Skeletal muscle tissue (tissue), 4 donors: ENCODE measurements around the gene PROSER1. TPM values are rescaled to one million over a fixed set of nuclear protein-coding genes. Genes with fewer than 3 reads are reported as not detected.
"Not testable (repeated sequence)": the region's sequence is repeated elsewhere in the genome, so short reads cannot be mapped to it uniquely, and the experiment has no call there.

Experiments
- H3K27ac ChIP-seq: one replicate; pipeline ENCODE4 v1.7.0; 2013; ENCODE audit warnings: mild to moderate bottlenecking, low read depth, low read length, inconsistent platforms
- H3K27me3 ChIP-seq, 3 donors: one replicate each; pipeline ENCODE4 v1.7.0; 2013; ENCODE audit warnings: low read length in 3 of 3; ENCODE audit not compliant: control insufficient read depth in 3 of 3, insufficient read depth in 3 of 3
- H3K36me3 ChIP-seq, 3 donors: one replicate each; pipeline ENCODE4 v1.7.0; 2013; ENCODE audit warnings: low read length in 3 of 3; ENCODE audit not compliant: control insufficient read depth in 3 of 3, insufficient read depth in 3 of 3
- H3K4me1 ChIP-seq, 3 donors: one replicate each; pipeline ENCODE4 v1.7.0; 2013; ENCODE audit warnings: low read length in 3 of 3, mild to moderate bottlenecking in 3 of 3; ENCODE audit not compliant: control insufficient read depth in 3 of 3, insufficient read depth in 3 of 3
- H3K4me3 ChIP-seq, 3 donors: one replicate each; pipeline ENCODE4 v1.7.0; 2013; ENCODE audit warnings: low read length in 3 of 3
- H3K9ac ChIP-seq, 3 donors: one replicate each; pipeline ENCODE4 v1.7.0; 2013; ENCODE audit warnings: low read length in 3 of 3, mild to moderate bottlenecking in 3 of 3, moderate library complexity in 2 of 3, low read depth in 1 of 3
- H3K9me3 ChIP-seq, 3 donors: one replicate each; pipeline ENCODE4 v1.7.0; 2013; ENCODE audit warnings: low read length in 3 of 3; ENCODE audit not compliant: control insufficient read depth in 3 of 3
- total RNA-seq: library from RNA; depleted of rRNA; stranded (reverse); fragments of >200 nt; gene quantifications from one replicate; pipeline ENCODE4 v1.2.3, GENCODE V29; 2014
- donor health status: Osteomylitis.

The PROSER1 gene
- total RNA-seq, 1 donor from 2014 or later: 16.2 TPM

DNA sequence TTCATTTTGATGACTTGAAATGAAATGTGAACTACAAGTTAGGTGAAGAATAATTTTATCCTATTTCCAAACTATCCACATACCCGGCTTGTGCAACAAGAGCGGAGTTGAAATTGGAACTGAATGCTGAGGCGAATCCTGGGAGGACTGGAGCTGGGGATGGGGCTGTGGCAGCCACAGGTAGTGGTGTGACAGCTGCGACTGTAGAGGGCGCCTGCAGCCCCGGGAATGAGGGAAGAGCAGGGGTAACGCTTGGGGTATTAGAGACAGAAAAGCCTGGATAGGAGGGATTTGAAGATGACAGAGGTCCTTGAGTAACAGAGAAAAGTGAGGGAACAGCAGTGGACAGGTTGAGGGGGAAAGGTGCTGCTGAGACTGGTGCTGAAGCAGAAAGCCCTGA, 25.3 kb downstream of the PROSER1 start:
- Histone ChIP-seq H3K4me3 (no peak overlapping the region), H3K4me1 (peaks cover 0 to 3% (median 0%) of the 10 kb centered on the region in 3 donors), H3K27ac (no peak overlapping the region), H3K27me3 (no peaks in the 10 kb centered on the region), H3K9me3 (no peaks in the 10 kb centered on the region), H3K9ac (no peak overlapping the region), H3K36me3 (peaks cover 31 to 59% (median 59%) of the 10 kb centered on the region in 3 donors)

GRCh38 chr13:39006371-39007111, 31.3 kb downstream of the PROSER1 start:
- H3K9me3 ChIP-seq, H3K4me3 ChIP-seq, H3K27me3 ChIP-seq, H3K4me1 ChIP-seq, H3K27ac ChIP-seq, H3K9ac ChIP-seq: not testable (repeated sequence)
- H3K36me3 ChIP-seq: peaks cover 9 to 29% (median 20%) of the 10 kb centered on the region in 3 donors

DNA sequence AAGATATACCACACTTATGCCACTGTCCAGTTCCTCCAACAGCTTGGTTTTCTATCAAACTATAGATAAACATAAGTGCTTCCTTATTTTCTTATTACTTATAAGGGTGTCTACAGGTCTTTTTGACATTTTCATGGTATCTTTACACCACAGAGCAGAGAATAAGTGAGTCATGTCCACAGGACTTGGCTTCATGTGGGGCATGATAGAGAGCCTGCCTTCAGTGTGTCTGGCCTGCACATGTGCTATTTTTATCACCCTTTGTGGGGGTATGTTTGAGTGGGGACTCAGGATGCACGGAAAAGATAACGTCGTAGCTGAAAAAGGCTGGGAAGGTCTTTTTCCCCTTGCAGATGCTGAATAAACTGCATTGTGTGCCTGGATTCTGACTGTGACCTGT, 39.1 kb downstream of the PROSER1 start:
- H3K27me3 ChIP-seq: no peaks in the 10 kb centered on the region
- no peaks in the 10 kb centered on the region for H3K36me3 ChIP-seq
- no peaks in the 10 kb centered on the region for H3K4me1 ChIP-seq
- H3K27ac ChIP-seq: no peak overlapping the region
- no peaks in the 10 kb centered on the region for H3K9me3 ChIP-seq
- H3K4me3 ChIP-seq: no peak overlapping the region
- no peak overlapping the region for H3K9ac ChIP-seq

GRCh38 chr13:38993381-38993780, 44.5 kb downstream of the PROSER1 start:
- H3K4me1 ChIP-seq: no peaks in the 10 kb centered on the region
- no peak overlapping the region for H3K27ac ChIP-seq
- H3K27me3 ChIP-seq: no peaks in the 10 kb centered on the region
- no peaks in the 10 kb centered on the region for H3K36me3 ChIP-seq
- H3K4me3 ChIP-seq: no peak overlapping the region
- no peak overlapping the region for H3K9ac ChIP-seq
- no peaks in the 10 kb centered on the region for H3K9me3 ChIP-seq

GRCh38 chr13:38990693-38991092, 47.2 kb downstream of the PROSER1 start, which contains the start of gene STOML3:
TSS of gene STOML3 (minus strand) at chr13:38990831. CDS start at chr13:38990721, 110 bp downstream.
- H3K27ac ChIP-seq: no peak within 1 kb of the TSS

GRCh38 chr13:38981096-38981495, 56.8 kb downstream of the PROSER1 start:
- Histone ChIP-seq H3K4me1 (peaks cover 0 to 5% (median 0%) of the 10 kb centered on the region in 3 donors), H3K27ac (no peak overlapping the region), H3K9me3 (peaks cover 0 to 7% (median 3%) of the 10 kb centered on the region in 3 donors), H3K9ac (no peak overlapping the region), H3K4me3 (no peak overlapping the region), H3K36me3 (no peaks in the 10 kb centered on the region), H3K27me3 (no peaks in the 10 kb centered on the region)

More at GRCh38 chr13:38990693-38991092, 47.2 kb downstream of the PROSER1 start, which contains the start of gene STOML3:
- Histone ChIP-seq H3K9me3 (no peaks in the 10 kb centered on the region), H3K9ac (no peak within 1 kb of the TSS), H3K4me3 (no peak within 1 kb of the TSS), H3K27me3 (no peaks in the 10 kb centered on the region), H3K4me1 (no peaks in the 10 kb centered on the region), H3K36me3 (no peaks in the 10 kb centered on the region)

DNA sequence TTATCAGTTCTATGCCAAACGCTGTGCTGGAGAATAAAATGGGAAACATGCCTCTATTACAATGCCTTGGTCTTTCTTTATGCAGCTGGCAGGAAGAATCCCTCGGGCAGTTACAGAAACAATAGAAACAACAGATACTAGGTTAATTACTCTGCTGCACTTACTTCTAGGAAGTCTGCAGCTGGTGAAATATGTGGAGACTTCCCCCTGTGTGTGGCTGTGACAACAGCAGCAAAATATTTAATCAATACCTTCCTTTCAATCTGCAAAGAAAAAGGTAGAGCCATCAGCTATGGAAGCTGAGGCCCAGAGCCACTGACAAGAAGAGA, 57.2 kb downstream of the PROSER1 start:
- Histone ChIP-seq H3K4me3 (no peak overlapping the region), H3K9me3 (peaks cover 0 to 7% (median 3%) of the 10 kb centered on the region in 3 donors), H3K27me3 (no peaks in the 10 kb centered on the region), H3K36me3 (no peaks in the 10 kb centered on the region), H3K4me1 (peaks cover 0 to 5% (median 0%) of the 10 kb centered on the region in 3 donors), H3K9ac (no peak overlapping the region), H3K27ac (no peak overlapping the region)

DNA sequence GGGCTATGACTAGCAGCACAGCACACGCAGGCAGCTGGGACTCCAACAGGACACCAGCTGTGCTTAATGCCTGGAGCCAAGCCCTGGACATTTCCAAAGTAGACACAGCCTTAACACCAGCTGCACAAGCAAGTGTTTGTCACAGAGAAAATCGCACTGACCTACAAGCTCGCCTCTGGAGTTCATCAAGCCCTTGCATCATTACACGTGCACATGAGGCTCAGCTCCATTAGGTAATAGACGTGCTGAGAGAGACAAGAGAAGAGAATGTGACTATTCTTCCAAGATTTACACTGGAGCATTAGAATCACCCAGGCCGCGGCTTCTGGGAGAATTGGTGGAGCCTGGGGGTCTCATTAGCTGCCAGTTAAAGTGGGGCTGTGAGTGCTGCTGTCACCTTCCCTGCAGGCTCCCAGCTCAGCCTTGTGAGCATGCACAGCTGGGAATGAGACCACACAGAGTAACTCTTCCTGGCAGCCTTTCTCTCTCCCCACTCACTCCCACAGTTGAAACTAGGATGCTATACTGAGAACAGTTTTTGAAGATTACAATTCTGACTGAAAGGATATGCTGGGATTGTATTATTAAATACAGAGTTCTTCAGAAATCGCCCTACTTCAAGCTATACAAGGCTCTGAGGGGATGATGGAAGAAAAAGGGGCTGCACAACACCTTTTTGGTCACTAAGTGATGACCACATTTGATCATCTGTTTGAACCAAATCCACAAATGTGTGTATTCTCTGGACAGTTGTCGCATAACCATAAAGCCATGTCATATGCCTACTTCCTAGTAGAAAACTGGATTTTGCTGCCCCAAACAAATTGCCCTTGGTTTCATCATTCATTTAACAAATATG, 57.8 kb downstream of the PROSER1 start:
- no peaks in the 10 kb centered on the region for H3K27me3 ChIP-seq
- H3K4me3 ChIP-seq: no peak overlapping the region
- H3K27ac ChIP-seq: no peak overlapping the region
- no peaks in the 10 kb centered on the region for H3K36me3 ChIP-seq
- H3K9me3 ChIP-seq: peaks cover 0 to 7% (median 3%) of the 10 kb centered on the region in 3 donors
- peaks cover 0 to 5% (median 0%) of the 10 kb centered on the region in 3 donors for H3K4me1 ChIP-seq
- no peak overlapping the region for H3K9ac ChIP-seq

DNA sequence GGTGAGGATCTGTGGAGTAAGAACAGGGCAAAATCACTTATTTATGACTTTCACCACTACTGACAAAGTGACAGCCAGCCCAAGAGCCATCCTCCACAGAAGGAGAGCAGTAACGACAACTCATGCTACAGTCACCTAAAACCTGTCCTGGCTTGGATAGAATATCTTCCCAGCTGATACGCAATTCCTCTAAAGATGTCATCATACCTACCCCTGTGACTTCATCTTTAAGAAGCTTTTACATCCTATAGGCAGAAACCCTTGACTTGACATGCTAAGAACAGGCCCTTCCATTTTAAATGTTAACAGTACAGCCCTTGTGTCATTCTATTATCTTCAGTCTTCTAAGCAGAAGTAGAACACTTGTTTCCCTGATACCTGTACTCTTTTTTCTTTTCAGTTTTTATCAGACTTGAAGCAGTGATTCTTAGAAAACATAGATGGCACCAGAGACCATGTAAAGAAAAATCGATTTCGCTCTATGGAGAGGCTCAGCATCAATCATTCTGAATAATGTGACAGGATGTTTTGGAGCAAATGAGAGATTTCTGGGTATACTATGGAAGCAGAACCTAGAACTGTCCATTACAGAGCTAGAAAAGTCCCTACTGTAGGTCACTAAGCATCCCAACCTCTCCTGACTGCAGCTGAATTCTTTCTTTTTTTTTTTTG, 67.4 kb downstream of the PROSER1 start:
- H3K4me3 ChIP-seq: no peak overlapping the region

More for the DNA sequence above, 67.4 kb downstream of the PROSER1 start:
- Histone ChIP-seq H3K36me3 (no peaks in the 10 kb centered on the region), H3K9me3 (no peaks in the 10 kb centered on the region), H3K27me3 (no peaks in the 10 kb centered on the region), H3K9ac (no peak overlapping the region), H3K4me1 (no peaks in the 10 kb centered on the region), H3K27ac (no peak overlapping the region)
